ENCODE results near the gene TAS2R41. TPM values are rescaled to one million over a fixed set of nuclear protein-coding genes. Genes with fewer than 3 reads are reported as not detected.

The TAS2R41 gene
- polyA plus RNA-seq, 1 donor (not counting 4 experiments of a cell fraction or from before 2014, with no cell fraction given) = not detected

GRCh38 chr7:143507534-143508055, 29.9 kb downstream of the TAS2R41 start:
- no peaks in the 10 kb centered on the region for H3K27me3 ChIP-seq (ENCODE audit: control insufficient read depth, extremely low read depth, insufficient read depth, low read length)
- no peak overlapping the region for H3K27ac ChIP-seq (ENCODE audit: control insufficient read depth, insufficient read depth, low read length)
- no peaks in the 10 kb centered on the region for H3K79me2 ChIP-seq (ENCODE audit: control insufficient read depth, insufficient read depth, low read length)
- no peaks in the 10 kb centered on the region for H3K36me3 ChIP-seq (ENCODE audit: control insufficient read depth in 2 of 2, extremely low read depth in 1 of 2, insufficient read depth in 2 of 2, low read length in 2 of 2)
- H2AFZ ChIP-seq (ENCODE audit: control insufficient read depth, low read length) = no peak overlapping the region
- H3K4me3 ChIP-seq (ENCODE audit: control insufficient read depth in 2 of 3, extremely low read depth in 1 of 3, insufficient read depth in 2 of 3, low read depth in 1 of 3, low read length in 3 of 3) = no peak overlapping the region
- H3K4me2 ChIP-seq (ENCODE audit: control insufficient read depth, extremely low read depth, insufficient read depth, low read depth, low read length) = no peak overlapping the region
- dilution Hi-C loops (cut with MboI; ENCODE audit: extremely low pct_ligation_motif_present, low sequenced_read_pairs) = no loop called here
- no peak overlapping the region for H3K9ac ChIP-seq (ENCODE audit: control insufficient read depth, extremely low read depth, insufficient read depth, low read length)
- H3K4me1 ChIP-seq (ENCODE audit: control insufficient read depth, extremely low read depth, insufficient read depth, low read length) = peaks cover 16% of the 10 kb centered on the region
- H3K9me3 ChIP-seq (ENCODE audit: control insufficient read depth, low read depth, low read length) = no peaks in the 10 kb centered on the region
- DNase-seq (ENCODE audit: low read depth, low spot score) (no peak), FAIRE-seq (no peak)
- no peaks in the 10 kb centered on the region for H3K9me1 ChIP-seq (ENCODE audit: control insufficient read depth, extremely low read depth, insufficient read depth, low read length)
- no peaks in the 10 kb centered on the region for H4K20me1 ChIP-seq (ENCODE audit: control insufficient read depth, extremely low read depth, insufficient read depth, low read length)
- TF ChIP-seq EZH2 (IDR thresholded peaks at IDR 0.05; ENCODE audit: low read length) (no peak), CTCF (optimal IDR thresholded peaks at IDR 0.05 in 1 of 3, IDR thresholded peaks at IDR 0.05 in 1 of 3, conservative IDR thresholded peaks at IDR 0.05 in 1 of 3; ENCODE audit: extremely low read depth in 1 of 3, insufficient read depth in 2 of 3, low read length in 3 of 3) (no peak)

GRCh38 chr7:143510854-143511592, 33.4 kb downstream of the TAS2R41 start:
- Histone ChIP-seq H2AFZ (ENCODE audit: control insufficient read depth, low read length) (peak overlapping the region; percentile 30), H3K4me3 (ENCODE audit: control insufficient read depth in 2 of 3, extremely low read depth in 1 of 3, insufficient read depth in 2 of 3, low read depth in 1 of 3, low read length in 3 of 3) (peak overlapping the region in 1 of 3 experiments; percentile 5), H3K9ac (ENCODE audit: control insufficient read depth, extremely low read depth, insufficient read depth, low read length) (no peak overlapping the region), H3K27me3 (ENCODE audit: control insufficient read depth, extremely low read depth, insufficient read depth, low read length) (no peaks in the 10 kb centered on the region), H3K27ac (ENCODE audit: control insufficient read depth, insufficient read depth, low read length) (no peak overlapping the region), H3K79me2 (ENCODE audit: control insufficient read depth, insufficient read depth, low read length) (no peaks in the 10 kb centered on the region), H3K9me3 (ENCODE audit: control insufficient read depth, low read depth, low read length) (no peaks in the 10 kb centered on the region), H4K20me1 (ENCODE audit: control insufficient read depth, extremely low read depth, insufficient read depth, low read length) (no peaks in the 10 kb centered on the region), H3K36me3 (ENCODE audit: control insufficient read depth in 2 of 2, extremely low read depth in 1 of 2, insufficient read depth in 2 of 2, low read length in 2 of 2) (no peaks in the 10 kb centered on the region), H3K4me1 (ENCODE audit: control insufficient read depth, extremely low read depth, insufficient read depth, low read length) (peaks cover 22% of the 10 kb centered on the region), H3K4me2 (ENCODE audit: control insufficient read depth, extremely low read depth, insufficient read depth, low read depth, low read length) (peak overlapping the region; percentile 9), H3K9me1 (ENCODE audit: control insufficient read depth, extremely low read depth, insufficient read depth, low read length) (no peaks in the 10 kb centered on the region)
- dilution Hi-C loops (cut with MboI; ENCODE audit: extremely low pct_ligation_motif_present, low sequenced_read_pairs) = no loop called here
- no peak for DNase-seq (ENCODE audit: low read depth, low spot score)
- FAIRE-seq = no peak
- no peak for TF ChIP-seq CTCF (optimal IDR thresholded peaks at IDR 0.05 in 1 of 3, IDR thresholded peaks at IDR 0.05 in 1 of 3, conservative IDR thresholded peaks at IDR 0.05 in 1 of 3; ENCODE audit: extremely low read depth in 1 of 3, insufficient read depth in 2 of 3, low read length in 3 of 3)
- no peak for TF ChIP-seq EZH2 (IDR thresholded peaks at IDR 0.05; ENCODE audit: low read length)
